GM10266 (cell line): Measurements from ENCODE around the gene OPCML.

ENCODE experiments used
- DNase-seq: peaks from one replicate; pipeline ENCODE4 v3.0.0; 2012; ENCODE audit errors: extremely low spot score
- CTCF ChIP-seq: IDR thresholded peaks from 2 replicates; pipeline ENCODE4 v1.5.1; 2012; ENCODE audit warnings: mild to moderate bottlenecking, low read depth; ENCODE audit not compliant: control insufficient read depth, insufficient read depth; ENCODE audit errors: missing control alignments

The OPCML gene

GRCh38 chr11:133023232-133023631, 509.1 kb downstream of the OPCML start:
- DNase-seq = no peak
- no peak for TF ChIP-seq CTCF

GRCh38 chr11:133021553-133021952, 510.7 kb downstream of the OPCML start:
- TF ChIP-seq CTCF = no peak
- DNase-seq = no peak

- no peak for DNase-seq
- TF ChIP-seq CTCF = no peak
Observed at GRCh38 chr11:133020372-133020714, 512.0 kb downstream of the OPCML start.

- no peak for DNase-seq
Observed at GRCh38 chr11:133019545-133020371, 512.5 kb downstream of the OPCML start.

GRCh38 chr11:133015457-133015856, 516.8 kb downstream of the OPCML start:
- no peak for DNase-seq
- TF ChIP-seq CTCF = no peak

More at GRCh38 chr11:133019545-133020371, 512.5 kb downstream of the OPCML start:
- TF ChIP-seq CTCF = no peak

- no peak for TF ChIP-seq CTCF
- DNase-seq = no peak
Observed at GRCh38 chr11:133014337-133014736, 518.0 kb downstream of the OPCML start.

- no peak for DNase-seq
- TF ChIP-seq CTCF = no peak
Observed at GRCh38 chr11:133012803-133013202, 519.5 kb downstream of the OPCML start.
